Measurements from ENCODE around the gene SCAMP1.
"Not testable (repeated sequence)": the region's sequence is repeated elsewhere in the genome, so short reads cannot be mapped to it uniquely, and the experiment has no call there.

The SCAMP1 gene

DNA sequence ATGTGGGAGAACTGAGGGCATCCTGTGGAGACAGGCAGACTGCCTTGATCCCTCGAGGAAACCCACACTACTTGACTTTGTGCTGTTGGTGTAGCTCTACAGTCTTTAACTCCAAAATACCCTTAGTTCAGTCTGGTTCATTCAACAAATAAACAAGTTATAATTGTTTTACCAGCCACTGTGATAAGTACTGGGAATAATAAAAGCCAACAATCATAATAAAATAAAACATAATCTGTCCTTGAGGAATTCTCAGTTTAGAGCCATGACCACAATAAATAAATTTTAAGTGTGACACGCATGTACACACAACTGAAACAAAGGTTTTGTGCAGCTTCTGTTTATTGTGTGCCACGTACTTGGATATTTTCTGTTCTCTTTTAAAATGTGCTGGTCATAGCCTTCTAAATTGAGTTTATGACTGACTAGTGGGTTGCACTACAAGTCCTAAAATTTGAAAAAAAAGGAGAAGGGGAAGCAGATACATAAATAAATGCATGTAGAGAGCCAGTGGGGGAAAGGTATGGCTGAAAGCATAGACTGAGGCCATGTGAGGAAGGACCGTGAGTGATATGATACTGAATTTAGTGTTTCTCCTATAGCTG lies 6.2 kb upstream of the SCAMP1 start:
- Histone ChIP-seq H3K9me3 (ENCODE audit: severe bottlenecking) (no peaks in the 10 kb centered on the region), H3K4me3 (ENCODE audit: low read depth, low read length) (no peak overlapping the region), H3K27ac (peak overlapping the region; percentile 70), H3K27me3 (ENCODE audit: insufficient read depth, low read depth, severe bottlenecking) (no peaks in the 10 kb centered on the region), H3K36me3 (peaks cover 2% of the 10 kb centered on the region; the same call in 1 of the 2 replicates)
- TF ChIP-seq, protein P1, sequence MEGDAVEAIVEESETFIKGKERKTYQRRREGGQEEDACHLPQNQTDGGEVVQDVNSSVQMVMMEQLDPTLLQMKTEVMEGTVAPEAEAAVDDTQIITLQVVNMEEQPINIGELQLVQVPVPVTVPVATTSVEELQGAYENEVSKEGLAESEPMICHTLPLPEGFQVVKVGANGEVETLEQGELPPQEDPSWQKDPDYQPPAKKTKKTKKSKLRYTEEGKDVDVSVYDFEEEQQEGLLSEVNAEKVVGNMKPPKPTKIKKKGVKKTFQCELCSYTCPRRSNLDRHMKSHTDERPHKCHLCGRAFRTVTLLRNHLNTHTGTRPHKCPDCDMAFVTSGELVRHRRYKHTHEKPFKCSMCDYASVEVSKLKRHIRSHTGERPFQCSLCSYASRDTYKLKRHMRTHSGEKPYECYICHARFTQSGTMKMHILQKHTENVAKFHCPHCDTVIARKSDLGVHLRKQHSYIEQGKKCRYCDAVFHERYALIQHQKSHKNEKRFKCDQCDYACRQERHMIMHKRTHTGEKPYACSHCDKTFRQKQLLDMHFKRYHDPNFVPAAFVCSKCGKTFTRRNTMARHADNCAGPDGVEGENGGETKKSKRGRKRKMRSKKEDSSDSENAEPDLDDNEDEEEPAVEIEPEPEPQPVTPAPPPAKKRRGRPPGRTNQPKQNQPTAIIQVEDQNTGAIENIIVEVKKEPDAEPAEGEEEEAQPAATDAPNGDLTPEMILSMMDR (IDR thresholded peaks at IDR 0.05; ENCODE audit: low read depth, low read length): no peak
- no peak for DNase-seq

DNA sequence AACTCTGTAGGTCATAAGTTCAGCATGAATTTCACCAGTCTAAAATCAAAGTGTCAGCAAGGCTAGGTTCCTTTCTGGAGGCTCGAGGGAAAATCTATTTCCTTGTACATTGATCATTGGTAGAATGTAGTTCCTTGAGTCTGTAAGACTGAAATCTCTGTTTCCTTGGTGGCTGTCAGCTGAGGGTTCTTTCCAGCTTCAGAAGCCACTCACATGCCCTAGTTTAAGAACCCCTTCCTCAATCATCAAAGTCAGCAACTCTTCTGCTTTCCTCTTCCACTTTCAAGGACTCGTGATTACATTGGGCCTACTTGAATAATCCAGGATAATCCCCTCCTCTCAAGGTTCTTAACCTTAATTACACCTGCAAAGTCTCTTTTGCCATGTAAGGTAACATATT lies 4.9 kb upstream of the SCAMP1 start:
- no peaks in the 10 kb centered on the region for H3K27me3 ChIP-seq (ENCODE audit: insufficient read depth, low read depth, severe bottlenecking)
- no peaks in the 10 kb centered on the region for H3K9me3 ChIP-seq (ENCODE audit: severe bottlenecking)
- peaks cover 3% of the 10 kb centered on the region for H3K36me3 ChIP-seq
- H3K4me3 ChIP-seq (ENCODE audit: low read depth, low read length): peak overlapping the region; percentile 9; the same call in 1 of the 2 replicates
- DNase-seq: no peak
- TF ChIP-seq, protein P1 (IDR thresholded peaks at IDR 0.05; ENCODE audit: low read depth, low read length): no peak
- H3K27ac ChIP-seq: peak overlapping the region; percentile 70

DNA sequence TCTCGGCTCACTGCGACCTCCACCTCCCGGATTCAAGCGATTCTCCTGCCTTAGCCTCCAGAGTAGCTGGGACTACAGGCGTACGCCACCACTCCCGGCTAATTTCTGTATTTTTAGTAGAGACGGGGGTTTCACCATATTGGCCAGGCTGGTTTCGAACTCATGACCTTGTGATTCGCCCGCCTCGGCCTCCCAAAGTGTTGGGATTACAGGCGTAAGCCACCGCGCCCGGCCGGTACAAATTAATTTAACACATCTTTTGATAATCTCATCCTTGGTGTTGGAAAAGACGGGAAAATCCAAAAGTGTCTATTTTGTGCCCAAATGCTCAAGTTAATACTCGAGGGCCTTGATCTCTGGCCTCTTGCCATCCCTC lies 974 bp upstream of the SCAMP1 start:
- H3K27me3 ChIP-seq (ENCODE audit: insufficient read depth, low read depth, severe bottlenecking); H3K36me3 ChIP-seq; H3K9me3 ChIP-seq (ENCODE audit: severe bottlenecking); DNase-seq: not testable (repeated sequence)
- H3K4me3 ChIP-seq (ENCODE audit: low read depth, low read length): peak overlapping the region; percentile 98
- peak overlapping the region; percentile 88 for H3K27ac ChIP-seq

DNA sequence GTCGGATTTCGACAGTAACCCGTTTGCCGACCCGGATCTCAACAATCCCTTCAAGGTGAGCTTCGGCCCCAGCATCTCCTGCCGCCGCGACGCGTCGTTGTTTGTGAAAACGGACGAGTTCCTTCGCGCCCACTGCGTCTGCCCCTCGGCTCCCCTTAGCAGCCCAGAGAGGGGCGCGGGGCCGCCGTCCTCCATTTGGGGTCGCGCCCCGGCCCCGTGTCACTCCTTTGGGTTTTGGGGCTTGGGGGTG lies 182 bp downstream of the SCAMP1 start:
- peak overlapping the region; percentile 98 for H3K4me3 ChIP-seq (ENCODE audit: low read depth, low read length)
- no peak for DNase-seq
- H3K36me3 ChIP-seq: peaks cover 5% of the 10 kb centered on the region
- no peaks in the 10 kb centered on the region for H3K9me3 ChIP-seq (ENCODE audit: severe bottlenecking)
- H3K27me3 ChIP-seq (ENCODE audit: insufficient read depth, low read depth, severe bottlenecking): no peaks in the 10 kb centered on the region
- peak overlapping the region; percentile 88 for H3K27ac ChIP-seq
- TF ChIP-seq, protein P1 (IDR thresholded peaks at IDR 0.05; ENCODE audit: low read depth, low read length): no peak

DNA sequence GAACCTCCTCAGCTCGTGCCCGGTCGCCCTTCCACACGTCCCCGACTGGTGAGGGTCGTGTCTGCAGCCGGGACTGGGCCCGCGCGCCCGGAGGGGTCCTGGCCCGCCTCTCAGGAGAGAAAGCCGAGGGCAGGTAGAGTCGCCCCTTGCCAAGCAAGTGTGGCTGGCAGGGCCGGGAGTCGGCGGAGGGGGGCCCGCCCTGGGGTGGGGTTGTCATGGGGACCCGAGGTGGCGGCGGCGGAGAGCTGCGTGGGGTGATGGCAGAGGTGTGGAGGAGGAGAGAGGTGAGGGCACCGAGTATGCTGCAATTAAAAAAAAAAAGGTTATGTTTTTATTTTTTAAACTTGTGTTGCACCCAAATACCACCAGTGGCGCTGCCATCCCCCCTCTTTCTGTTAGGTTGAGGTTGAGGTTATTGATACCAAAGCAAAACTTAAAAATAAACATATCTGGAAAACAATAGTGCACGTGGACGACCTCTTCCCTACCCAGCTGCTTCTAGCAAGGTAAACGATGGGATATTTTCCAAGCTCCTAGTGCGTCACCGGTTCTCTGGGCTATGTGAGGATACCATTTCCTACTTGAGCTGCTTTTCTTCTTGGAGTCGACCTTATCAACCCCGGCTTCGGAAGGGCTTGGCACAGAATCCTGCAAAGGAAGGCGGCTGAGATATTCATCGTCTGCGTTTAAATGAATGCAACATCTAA lies 660 bp downstream of the SCAMP1 start:
- Histone ChIP-seq H3K27ac (peak overlapping the region; percentile 88), H3K36me3 (peaks cover 5% of the 10 kb centered on the region), H3K4me3 (ENCODE audit: low read depth, low read length) (peak overlapping the region; percentile 98), H3K27me3 (ENCODE audit: insufficient read depth, low read depth, severe bottlenecking) (no peaks in the 10 kb centered on the region), H3K9me3 (ENCODE audit: severe bottlenecking) (no peaks in the 10 kb centered on the region)
- DNase-seq: peak; percentile 60
- TF ChIP-seq, protein P1 (IDR thresholded peaks at IDR 0.05; ENCODE audit: low read depth, low read length): no peak

DNA sequence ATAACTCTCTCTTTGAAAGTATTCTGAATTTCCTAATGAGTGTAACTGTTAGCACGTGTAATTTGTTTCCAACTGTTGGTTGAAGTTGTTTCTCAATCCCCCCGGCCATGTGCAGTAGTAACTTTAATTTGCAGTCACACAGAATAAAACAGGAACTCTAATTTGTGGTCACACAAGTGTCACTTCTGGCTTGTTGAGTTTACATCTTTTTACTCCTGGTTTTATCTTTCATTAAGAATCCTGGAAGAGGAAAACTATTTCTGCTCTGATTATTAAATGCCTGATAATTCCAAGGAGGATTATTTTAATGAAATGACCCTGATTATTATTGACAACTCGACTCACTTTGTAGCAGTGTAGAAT lies 1.2 kb downstream of the SCAMP1 start:
- H3K4me3 ChIP-seq (ENCODE audit: low read depth, low read length): peak overlapping the region; percentile 98
- no peaks in the 10 kb centered on the region for H3K9me3 ChIP-seq (ENCODE audit: severe bottlenecking)
- H3K27me3 ChIP-seq (ENCODE audit: insufficient read depth, low read depth, severe bottlenecking): no peaks in the 10 kb centered on the region
- no peak for DNase-seq
- TF ChIP-seq, protein P1 (IDR thresholded peaks at IDR 0.05; ENCODE audit: low read depth, low read length): no peak
- H3K27ac ChIP-seq: peak overlapping the region; percentile 88
- H3K36me3 ChIP-seq: peaks cover 5% of the 10 kb centered on the region
